ENCODE data around the gene TLN1. TPM values are rescaled to one million over a fixed set of nuclear protein-coding genes. Genes with fewer than 3 reads are reported as not detected.

TLN1 gene
- total RNA-seq, 2 experiments from 2014 or later, result 149 to 151 TPM

DNA sequence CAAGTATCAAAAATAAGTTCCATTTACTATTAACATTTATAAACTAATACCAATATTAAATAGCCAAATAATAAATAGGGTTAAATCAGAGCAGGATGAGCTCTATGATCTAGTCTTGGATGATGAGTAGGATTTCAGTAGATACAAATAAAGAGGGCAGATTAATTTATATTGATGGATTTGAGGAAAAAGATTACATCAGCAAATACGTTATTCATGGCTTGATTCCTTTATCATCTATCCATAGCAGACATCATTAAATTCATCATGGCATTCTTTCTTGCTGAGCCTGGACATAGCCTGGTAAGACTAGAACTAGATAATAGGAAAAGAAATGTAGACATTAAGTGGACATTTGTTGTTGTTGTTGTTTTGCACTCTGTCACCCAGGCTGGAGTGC is 35.5 kb upstream of the TLN1 start:
- TF ChIP-seq, protein P1, sequence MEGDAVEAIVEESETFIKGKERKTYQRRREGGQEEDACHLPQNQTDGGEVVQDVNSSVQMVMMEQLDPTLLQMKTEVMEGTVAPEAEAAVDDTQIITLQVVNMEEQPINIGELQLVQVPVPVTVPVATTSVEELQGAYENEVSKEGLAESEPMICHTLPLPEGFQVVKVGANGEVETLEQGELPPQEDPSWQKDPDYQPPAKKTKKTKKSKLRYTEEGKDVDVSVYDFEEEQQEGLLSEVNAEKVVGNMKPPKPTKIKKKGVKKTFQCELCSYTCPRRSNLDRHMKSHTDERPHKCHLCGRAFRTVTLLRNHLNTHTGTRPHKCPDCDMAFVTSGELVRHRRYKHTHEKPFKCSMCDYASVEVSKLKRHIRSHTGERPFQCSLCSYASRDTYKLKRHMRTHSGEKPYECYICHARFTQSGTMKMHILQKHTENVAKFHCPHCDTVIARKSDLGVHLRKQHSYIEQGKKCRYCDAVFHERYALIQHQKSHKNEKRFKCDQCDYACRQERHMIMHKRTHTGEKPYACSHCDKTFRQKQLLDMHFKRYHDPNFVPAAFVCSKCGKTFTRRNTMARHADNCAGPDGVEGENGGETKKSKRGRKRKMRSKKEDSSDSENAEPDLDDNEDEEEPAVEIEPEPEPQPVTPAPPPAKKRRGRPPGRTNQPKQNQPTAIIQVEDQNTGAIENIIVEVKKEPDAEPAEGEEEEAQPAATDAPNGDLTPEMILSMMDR (IDR thresholded peaks at IDR 0.05), result no peak
- intact Hi-C loops (cut with DNase I, micrococcal nuclease), result no loop called here
- no peaks in the 10 kb centered on the region for H3K9me3 ChIP-seq (ENCODE audit: control insufficient read depth in 1 of 2, insufficient read depth in 1 of 2, low read length in 2 of 2)
- ChIA-PET POLR2A (interaction anchor here (1.7 kb wide), 1 partner anchor 19 kb away, joined by 9 read pairs; the partner anchor contains the start of genes GBA2 and RGP1), CTCF (interaction anchor here (1.0 kb wide), 1 partner anchor 23 kb away, joined by 4 read pairs; no protein-coding TSS in a partner anchor)
- peaks cover 13% of the 10 kb centered on the region for H3K36me3 ChIP-seq (ENCODE audit: insufficient read depth, low read length)
- H3K4me3 ChIP-seq (ENCODE audit: low read length), result no peak overlapping the region
- ATAC-seq (ENCODE audit: poor library complexity) (no peak), DNase-seq (no peak)
- Mint-ChIP-seq H3K27me3 (no peaks in the 10 kb centered on the region), H3K4me3 (no peak overlapping the region), H3K36me3 (ENCODE audit: low read depth) (no peaks in the 10 kb centered on the region), H3K9me3 (no peaks in the 10 kb centered on the region), H3K27ac (no peak overlapping the region), H3K4me1 (ENCODE audit: low read depth) (peaks cover 26% of the 10 kb centered on the region)
- no peaks in the 10 kb centered on the region for H3K27me3 ChIP-seq (ENCODE audit: control insufficient read depth in 1 of 2, insufficient read depth in 2 of 2, low read length in 2 of 2)
- no peak overlapping the region for H3K27ac ChIP-seq (ENCODE audit: low read depth in 1 of 2, low read length in 2 of 2)
- peaks cover 4% of the 10 kb centered on the region for H3K4me1 ChIP-seq (ENCODE audit: insufficient read depth, low read length)

DNA sequence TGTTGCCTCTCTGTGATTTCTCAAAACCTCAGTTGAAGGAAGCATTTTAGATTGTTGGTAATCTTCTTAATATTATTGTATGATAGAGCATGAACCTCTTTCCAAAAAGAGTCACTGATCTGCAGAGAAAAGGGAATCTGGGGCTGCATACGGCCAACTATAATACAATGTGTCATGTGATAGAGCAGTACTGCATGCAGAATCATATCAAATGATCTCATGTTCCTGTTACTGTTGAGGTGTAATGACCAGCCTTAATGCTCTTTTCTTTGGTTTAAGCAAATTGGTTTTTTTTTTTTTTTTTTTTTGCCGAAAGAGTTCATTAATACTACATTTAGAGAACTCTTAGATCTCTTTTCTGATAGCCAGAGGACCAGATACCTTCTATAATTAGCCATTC is 35.0 kb upstream of the TLN1 start:
- H3K4me3 Mint-ChIP-seq, result no peak overlapping the region
- peaks cover 4% of the 10 kb centered on the region for H3K4me1 ChIP-seq (ENCODE audit: insufficient read depth, low read length)
- no peak for DNase-seq
- ChIA-PET POLR2A (interaction anchor here (1.7 kb wide), 1 partner anchor 19 kb away, joined by 9 read pairs; the partner anchor contains the start of genes GBA2 and RGP1), CTCF (no interaction called here)
- no peaks in the 10 kb centered on the region for H3K36me3 Mint-ChIP-seq (ENCODE audit: low read depth)
- peaks cover 9% of the 10 kb centered on the region for H3K36me3 ChIP-seq (ENCODE audit: insufficient read depth, low read length)
- no peak for ATAC-seq (ENCODE audit: poor library complexity)
- H3K9me3 Mint-ChIP-seq, result no peaks in the 10 kb centered on the region
- H3K27me3 ChIP-seq (ENCODE audit: control insufficient read depth in 1 of 2, insufficient read depth in 2 of 2, low read length in 2 of 2), result no peaks in the 10 kb centered on the region
- no peaks in the 10 kb centered on the region for H3K9me3 ChIP-seq (ENCODE audit: control insufficient read depth in 1 of 2, insufficient read depth in 1 of 2, low read length in 2 of 2)
- peaks cover 31% of the 10 kb centered on the region for H3K4me1 Mint-ChIP-seq (ENCODE audit: low read depth)
- no peaks in the 10 kb centered on the region for H3K27me3 Mint-ChIP-seq
- H3K27ac Mint-ChIP-seq, result no peak overlapping the region
- intact Hi-C loops (cut with DNase I, micrococcal nuclease), result no loop called here
- no peak overlapping the region for H3K4me3 ChIP-seq (ENCODE audit: low read length)
- TF ChIP-seq, protein P1 (IDR thresholded peaks at IDR 0.05), result no peak
- H3K27ac ChIP-seq (ENCODE audit: low read depth in 1 of 2, low read length in 2 of 2), result no peak overlapping the region

DNA sequence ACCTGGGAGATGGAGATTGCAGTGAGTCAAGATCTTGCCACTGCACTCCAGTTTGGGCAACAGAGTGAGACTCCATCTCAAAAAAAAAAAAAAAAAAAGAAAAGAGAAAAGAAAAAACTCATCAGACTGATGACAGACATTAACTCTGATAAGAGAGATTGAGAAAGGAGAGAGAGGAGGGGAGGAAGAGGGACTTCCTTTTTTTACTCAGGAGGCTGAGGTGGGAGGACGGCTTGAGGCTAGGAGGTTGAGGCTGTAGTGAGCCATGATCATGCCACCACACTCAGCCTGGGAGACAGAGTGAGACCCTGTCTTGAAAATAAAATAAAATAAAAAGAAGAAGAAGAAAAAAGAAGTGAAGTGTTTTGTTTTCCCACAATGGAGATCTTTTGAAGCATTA is 31.8 kb upstream of the TLN1 start:
- Histone ChIP-seq H3K9me3 (ENCODE audit: control insufficient read depth in 1 of 2, insufficient read depth in 1 of 2, low read length in 2 of 2) (no peaks in the 10 kb centered on the region), H3K4me1 (ENCODE audit: insufficient read depth, low read length) (peaks cover 4% of the 10 kb centered on the region), H3K4me3 (ENCODE audit: low read length) (no peak overlapping the region), H3K27me3 (ENCODE audit: control insufficient read depth in 1 of 2, insufficient read depth in 2 of 2, low read length in 2 of 2) (no peaks in the 10 kb centered on the region), H3K27ac (ENCODE audit: low read depth in 1 of 2, low read length in 2 of 2) (no peak overlapping the region), H3K36me3 (ENCODE audit: insufficient read depth, low read length) (peaks cover 6% of the 10 kb centered on the region)
- ATAC-seq (ENCODE audit: poor library complexity), result no peak
- Mint-ChIP-seq H3K4me3 (no peak overlapping the region), H3K36me3 (ENCODE audit: low read depth) (no peaks in the 10 kb centered on the region), H3K27ac (no peak overlapping the region), H3K4me1 (ENCODE audit: low read depth) (peaks cover 54% of the 10 kb centered on the region), H3K27me3 (no peaks in the 10 kb centered on the region), H3K9me3 (no peaks in the 10 kb centered on the region)
- CTCF ChIA-PET, result no interaction called here
- POLR2A ChIA-PET, result no interaction called here
- DNase-seq, result no peak
- intact Hi-C loops (cut with DNase I, micrococcal nuclease), result no loop called here
- TF ChIP-seq, protein P1 (IDR thresholded peaks at IDR 0.05), result no peak
